Measurements from ENCODE around the gene SCN5A.
"Not testable (repeated sequence)": the region's sequence is repeated elsewhere in the genome, so short reads cannot be mapped to it uniquely, and the experiment has no call there.

Gene SCN5A

GRCh38 chr3:38578081-38578475 is 71.4 kb downstream of the SCN5A start:
- DNase-seq (ENCODE audit: low read depth): no peak

GRCh38 chr3:38577371-38578080 is 72.0 kb downstream of the SCN5A start:
- no peak for DNase-seq (ENCODE audit: low read depth)

- DNase-seq (ENCODE audit: low read depth): no peak
Observed at GRCh38 chr3:38576526-38577370, 72.7 kb downstream of the SCN5A start.

- no peak for DNase-seq (ENCODE audit: low read depth)
Observed at GRCh38 chr3:38576131-38576525, 73.4 kb downstream of the SCN5A start.

- DNase-seq (ENCODE audit: low read depth): no peak
Observed at GRCh38 chr3:38575279-38575843, 74.1 kb downstream of the SCN5A start.

GRCh38 chr3:38574411-38575278 is 74.8 kb downstream of the SCN5A start:
- DNase-seq (ENCODE audit: low read depth): no peak

GRCh38 chr3:38573556-38573955 is 75.9 kb downstream of the SCN5A start:
- no peak for DNase-seq (ENCODE audit: low read depth)

- DNase-seq (ENCODE audit: low read depth): no peak
Observed at GRCh38 chr3:38573111-38573510, 76.4 kb downstream of the SCN5A start.

GRCh38 chr3:38567498-38567897 is 82.0 kb downstream of the SCN5A start:
- DNase-seq (ENCODE audit: low read depth): no peak

GRCh38 chr3:38566794-38567193 is 82.7 kb downstream of the SCN5A start:
- not testable (repeated sequence) for DNase-seq (ENCODE audit: low read depth)

GRCh38 chr3:38566215-38566528 is 83.3 kb downstream of the SCN5A start:
- DNase-seq (ENCODE audit: low read depth): no peak

GRCh38 chr3:38565339-38566214 is 83.9 kb downstream of the SCN5A start:
- DNase-seq (ENCODE audit: low read depth): no peak

GRCh38 chr3:38564631-38565338 is 84.7 kb downstream of the SCN5A start:
- no peak for DNase-seq (ENCODE audit: low read depth)

GRCh38 chr3:38563886-38564270 is 85.6 kb downstream of the SCN5A start:
- DNase-seq (ENCODE audit: low read depth): no peak

GRCh38 chr3:38563070-38563885 is 86.2 kb downstream of the SCN5A start:
- no peak for DNase-seq (ENCODE audit: low read depth)

GRCh38 chr3:38562467-38562925 is 87.0 kb downstream of the SCN5A start:
- DNase-seq (ENCODE audit: low read depth): no peak

- DNase-seq (ENCODE audit: low read depth): no peak
Observed at GRCh38 chr3:38561746-38562466, 87.6 kb downstream of the SCN5A start.

- DNase-seq (ENCODE audit: low read depth): no peak
Observed at GRCh38 chr3:38560996-38561717, 88.3 kb downstream of the SCN5A start.
